ENCODE results near the gene HOXB2. TPM values are rescaled to one million over a fixed set of nuclear protein-coding genes. Genes with fewer than 3 reads are reported as not detected.
A peak's percentile ranks its signal among the peaks of the same experiment; 100 is the strongest.

The HOXB2 gene
- total and polyA plus RNA-seq, 9 of the 15 experiments (the other 6 are each of a cell fraction or from before 2014, with no cell fraction given), result 2.1 to 97.7 (median 21.2) TPM

GRCh38 chr17:48546924-48547807 is 2.3 kb upstream of the HOXB2 start (continued):
- TF ChIP-seq, protein P1, sequence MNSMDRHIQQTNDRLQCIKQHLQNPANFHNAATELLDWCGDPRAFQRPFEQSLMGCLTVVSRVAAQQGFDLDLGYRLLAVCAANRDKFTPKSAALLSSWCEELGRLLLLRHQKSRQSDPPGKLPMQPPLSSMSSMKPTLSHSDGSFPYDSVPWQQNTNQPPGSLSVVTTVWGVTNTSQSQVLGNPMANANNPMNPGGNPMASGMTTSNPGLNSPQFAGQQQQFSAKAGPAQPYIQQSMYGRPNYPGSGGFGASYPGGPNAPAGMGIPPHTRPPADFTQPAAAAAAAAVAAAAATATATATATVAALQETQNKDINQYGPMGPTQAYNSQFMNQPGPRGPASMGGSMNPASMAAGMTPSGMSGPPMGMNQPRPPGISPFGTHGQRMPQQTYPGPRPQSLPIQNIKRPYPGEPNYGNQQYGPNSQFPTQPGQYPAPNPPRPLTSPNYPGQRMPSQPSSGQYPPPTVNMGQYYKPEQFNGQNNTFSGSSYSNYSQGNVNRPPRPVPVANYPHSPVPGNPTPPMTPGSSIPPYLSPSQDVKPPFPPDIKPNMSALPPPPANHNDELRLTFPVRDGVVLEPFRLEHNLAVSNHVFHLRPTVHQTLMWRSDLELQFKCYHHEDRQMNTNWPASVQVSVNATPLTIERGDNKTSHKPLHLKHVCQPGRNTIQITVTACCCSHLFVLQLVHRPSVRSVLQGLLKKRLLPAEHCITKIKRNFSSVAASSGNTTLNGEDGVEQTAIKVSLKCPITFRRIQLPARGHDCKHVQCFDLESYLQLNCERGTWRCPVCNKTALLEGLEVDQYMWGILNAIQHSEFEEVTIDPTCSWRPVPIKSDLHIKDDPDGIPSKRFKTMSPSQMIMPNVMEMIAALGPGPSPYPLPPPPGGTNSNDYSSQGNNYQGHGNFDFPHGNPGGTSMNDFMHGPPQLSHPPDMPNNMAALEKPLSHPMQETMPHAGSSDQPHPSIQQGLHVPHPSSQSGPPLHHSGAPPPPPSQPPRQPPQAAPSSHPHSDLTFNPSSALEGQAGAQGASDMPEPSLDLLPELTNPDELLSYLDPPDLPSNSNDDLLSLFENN (IDR thresholded peaks at IDR 0.05; ENCODE audit: low read depth in 2 of 2, low read length in 2 of 2), result peak in 1 of 2 experiments; percentile 85; a peak in 2 of 4 replicates
- TF ChIP-seq PTRF (tag; IDR thresholded peaks at IDR 0.05) (no peak), BRF1 (IDR thresholded peaks at IDR 0.05; ENCODE audit: borderline replicate concordance, extremely low read depth, insufficient read length) (no peak), CREM (IDR thresholded peaks at IDR 0.05; ENCODE audit: low read depth) (peak; percentile 64), CEBPG (CRISPR knock-in tag; IDR thresholded peaks at IDR 0.05) (no peak), CEBPG (tag; conservative IDR thresholded peaks at IDR 0.05 in 1 of 2, IDR thresholded peaks at IDR 0.05 in 1 of 2) (0 out of 4 replicates have a peak, but pooled peaks of 1 of the 2 experiments have one; percentile 23), USF1 (CRISPR knock-in tag; IDR thresholded peaks at IDR 0.05) (no peak), NCOA2 (IDR thresholded peaks at IDR 0.05; ENCODE audit: partially characterized antibody in 2 of 2) (no peak), SMARCB1 (IDR thresholded peaks at IDR 0.05; ENCODE audit: insufficient read length, low read depth) (peak; percentile 77), PML (IDR thresholded peaks at IDR 0.05; ENCODE audit: low read length) (peak; percentile 82), L3MBTL2 (IDR thresholded peaks at IDR 0.05) (peak; percentile 35; the same call in 1 of the 2 replicates), LCOR (CRISPR knock-in tag; IDR thresholded peaks at IDR 0.05) (0 out of 2 replicates have a peak, but pooled peaks have one; percentile 52), SMC3 (conservative IDR thresholded peaks at IDR 0.05; ENCODE audit: insufficient read depth, low read depth, low read length) (no peak), EGR1 (conservative IDR thresholded peaks at IDR 0.05) (peak; percentile 63; the same call in 1 of the 2 replicates), TCF3 (CRISPR knock-in tag; IDR thresholded peaks at IDR 0.05) (peak; percentile 82), RBM17 (IDR thresholded peaks at IDR 0.05; ENCODE audit: borderline replicate concordance, low read depth, low read length) (no peak), FOSL1 (tag; conservative IDR thresholded peaks at IDR 0.05) (0 out of 2 replicates have a peak, but pooled peaks have one; percentile 22), HNRNPUL1 (IDR thresholded peaks at IDR 0.05; ENCODE audit: low read length) (no peak)
- TF ChIP-seq, protein P2, sequence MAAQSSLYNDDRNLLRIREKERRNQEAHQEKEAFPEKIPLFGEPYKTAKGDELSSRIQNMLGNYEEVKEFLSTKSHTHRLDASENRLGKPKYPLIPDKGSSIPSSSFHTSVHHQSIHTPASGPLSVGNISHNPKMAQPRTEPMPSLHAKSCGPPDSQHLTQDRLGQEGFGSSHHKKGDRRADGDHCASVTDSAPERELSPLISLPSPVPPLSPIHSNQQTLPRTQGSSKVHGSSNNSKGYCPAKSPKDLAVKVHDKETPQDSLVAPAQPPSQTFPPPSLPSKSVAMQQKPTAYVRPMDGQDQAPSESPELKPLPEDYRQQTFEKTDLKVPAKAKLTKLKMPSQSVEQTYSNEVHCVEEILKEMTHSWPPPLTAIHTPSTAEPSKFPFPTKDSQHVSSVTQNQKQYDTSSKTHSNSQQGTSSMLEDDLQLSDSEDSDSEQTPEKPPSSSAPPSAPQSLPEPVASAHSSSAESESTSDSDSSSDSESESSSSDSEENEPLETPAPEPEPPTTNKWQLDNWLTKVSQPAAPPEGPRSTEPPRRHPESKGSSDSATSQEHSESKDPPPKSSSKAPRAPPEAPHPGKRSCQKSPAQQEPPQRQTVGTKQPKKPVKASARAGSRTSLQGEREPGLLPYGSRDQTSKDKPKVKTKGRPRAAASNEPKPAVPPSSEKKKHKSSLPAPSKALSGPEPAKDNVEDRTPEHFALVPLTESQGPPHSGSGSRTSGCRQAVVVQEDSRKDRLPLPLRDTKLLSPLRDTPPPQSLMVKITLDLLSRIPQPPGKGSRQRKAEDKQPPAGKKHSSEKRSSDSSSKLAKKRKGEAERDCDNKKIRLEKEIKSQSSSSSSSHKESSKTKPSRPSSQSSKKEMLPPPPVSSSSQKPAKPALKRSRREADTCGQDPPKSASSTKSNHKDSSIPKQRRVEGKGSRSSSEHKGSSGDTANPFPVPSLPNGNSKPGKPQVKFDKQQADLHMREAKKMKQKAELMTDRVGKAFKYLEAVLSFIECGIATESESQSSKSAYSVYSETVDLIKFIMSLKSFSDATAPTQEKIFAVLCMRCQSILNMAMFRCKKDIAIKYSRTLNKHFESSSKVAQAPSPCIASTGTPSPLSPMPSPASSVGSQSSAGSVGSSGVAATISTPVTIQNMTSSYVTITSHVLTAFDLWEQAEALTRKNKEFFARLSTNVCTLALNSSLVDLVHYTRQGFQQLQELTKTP (IDR thresholded peaks at IDR 0.05; ENCODE audit: low read depth in 1 of 2, partially characterized antibody in 2 of 2), result peak; percentile 29 to 49
